Thoracic aorta (tissue), 2 donors: ENCODE results near the gene PNP. TPM values are rescaled to one million over a fixed set of nuclear protein-coding genes. Genes with fewer than 3 reads are reported as not detected.
A peak's percentile ranks its signal among the peaks of the same experiment; 100 is the strongest.

Experiments used
- ATAC-seq: fragments of 150-250 bp; one replicate; pipeline ENCODE4 v1.8.0; 2017; ENCODE audit warnings: low read depth; ENCODE audit not compliant: insufficient number of reproducible peaks, low FRiP score
- DNase-seq: peaks from one replicate; pipeline ENCODE4 v3.0.0-alpha.2; 2020; ENCODE audit warnings: low spot score
- H3K27ac ChIP-seq, 2 donors: fragments of 200-600 bp; sonication (generic); 1 replicate in 1 of 2; 2 replicates in 1 of 2; pipeline ENCODE4 v1.5.1; 2016; ENCODE audit warnings: mild to moderate bottlenecking in 2 of 2, moderate library complexity in 2 of 2
- H3K27me3 ChIP-seq: fragments of 200-600 bp; sonication (generic); replicated peaks from 2 replicates; pipeline ENCODE4 v1.6.0; 2016; ENCODE audit warnings: mild to moderate bottlenecking; ENCODE audit not compliant: insufficient read depth
- H3K36me3 ChIP-seq: fragments of 200-600 bp; sonication (generic); one replicate; pipeline ENCODE4 v1.5.1; 2016
- H3K4me1 ChIP-seq, 2 donors: fragments of 200-600 bp; sonication (generic); 1 replicate in 1 of 2; 2 replicates in 1 of 2; pipeline versions ENCODE4 v1.5.1 to v1.6.0; 2016; ENCODE audit warnings: low read depth in 2 of 2, mild to moderate bottlenecking in 1 of 2; ENCODE audit not compliant: control insufficient read depth in 1 of 2
- H3K4me3 ChIP-seq: fragments of 200-600 bp; sonication (generic); 2 replicates; pipeline ENCODE4 v1.5.1; 2016; ENCODE audit warnings: mild to moderate bottlenecking
- H3K9me3 ChIP-seq: fragments of 200-600 bp; sonication (generic); 2 replicates; pipeline ENCODE4 v1.5.1; 2016
- CTCF ChIP-seq: fragments of 200-600 bp; sonication (generic); IDR thresholded peaks from one replicate; pipeline ENCODE4 v1.5.1; 2019; ENCODE audit warnings: antibody characterized with exemption
- total RNA-seq, 2 donors: library from RNA; depleted of rRNA; stranded (reverse); fragments of >200 nt; gene quantifications; one replicate each; pipeline versions ENCODE4 v1.1.0 to v1.2.3, GENCODE V29; 2016

The PNP gene
- total RNA-seq, 2 donors from 2014 or later: 42.4 to 170 TPM

- H3K4me3 ChIP-seq: peak overlapping the region; percentile 90
- no peaks in the 10 kb centered on the region for H3K9me3 ChIP-seq
- H3K4me1 ChIP-seq: peaks cover 5 to 13% of the 10 kb centered on the region in 2 donors
- peak overlapping the region; percentile 84 to 90 for H3K27ac ChIP-seq
- no peak for DNase-seq
- no peak for TF ChIP-seq CTCF
- ATAC-seq: no peak
- H3K27me3 ChIP-seq: no peaks in the 10 kb centered on the region
- H3K36me3 ChIP-seq: peaks cover 7% of the 10 kb centered on the region
These were observed 1.3 kb downstream of the PNP start for GRCh38 chr14:20470603-20470901.

- H3K36me3 ChIP-seq: peaks cover 14% of the 10 kb centered on the region
- TF ChIP-seq CTCF: no peak
- ATAC-seq (no peak), DNase-seq (no peak)
- no peak overlapping the region for H3K27ac ChIP-seq
- H3K4me1 ChIP-seq: peaks cover 11 to 17% of the 10 kb centered on the region in 2 donors
- no peak overlapping the region for H3K4me3 ChIP-seq
- no peaks in the 10 kb centered on the region for H3K9me3 ChIP-seq
- no peaks in the 10 kb centered on the region for H3K27me3 ChIP-seq
These were observed 3.4 kb downstream of the PNP start for GRCh38 chr14:20472536-20473169.

- H3K4me1 ChIP-seq: peaks cover 5 to 6% of the 10 kb centered on the region in 2 donors
- no peak overlapping the region for H3K4me3 ChIP-seq
- H3K27me3 ChIP-seq: no peaks in the 10 kb centered on the region
- no peak for TF ChIP-seq CTCF
- ATAC-seq (no peak), DNase-seq (no peak)
- no peak overlapping the region for H3K27ac ChIP-seq
- H3K36me3 ChIP-seq: peaks cover 14% of the 10 kb centered on the region
- H3K9me3 ChIP-seq: no peaks in the 10 kb centered on the region
These were observed 7.6 kb downstream of the PNP start for GRCh38 chr14:20476776-20477175.

GRCh38 chr14:20477211-20477876, 8.1 kb downstream of the PNP start:
- Histone ChIP-seq H3K27ac (no peak overlapping the region), H3K4me1 (peaks cover 5 to 6% of the 10 kb centered on the region in 2 donors), H3K9me3 (no peaks in the 10 kb centered on the region), H3K4me3 (no peak overlapping the region), H3K27me3 (no peaks in the 10 kb centered on the region), H3K36me3 (peaks cover 14% of the 10 kb centered on the region)
- no peak for TF ChIP-seq CTCF
- DNase-seq (no peak), ATAC-seq (no peak)

- no peaks in the 10 kb centered on the region for H3K27me3 ChIP-seq
- H3K36me3 ChIP-seq: peaks cover 14% of the 10 kb centered on the region
- DNase-seq (no peak), ATAC-seq (no peak)
- no peak overlapping the region for H3K27ac ChIP-seq
- no peak for TF ChIP-seq CTCF
- no peak overlapping the region for H3K4me3 ChIP-seq
- H3K4me1 ChIP-seq: peaks cover 5 to 6% of the 10 kb centered on the region in 2 donors
- no peaks in the 10 kb centered on the region for H3K9me3 ChIP-seq
These were observed 9.7 kb downstream of the PNP start for GRCh38 chr14:20478894-20479293.
